Suprapubic skin (tissue), 4 donors: ENCODE measurements around the gene CHRM3. TPM values are rescaled to one million over a fixed set of nuclear protein-coding genes. Genes with fewer than 3 reads are reported as not detected.

Source experiments
- DNase-seq, 2 donors: peaks; one replicate each; pipeline ENCODE4 v3.0.0-alpha.2; 2019; ENCODE audit warnings: low spot score in 2 of 2
- H3K27ac ChIP-seq: fragments of 200-600 bp; sonication (generic); one replicate; pipeline ENCODE4 v1.5.1; 2019
- H3K27me3 ChIP-seq: fragments of 200-600 bp; sonication (generic); one replicate; pipeline ENCODE4 v1.5.1; 2019
- H3K36me3 ChIP-seq: fragments of 200-600 bp; sonication (generic); one replicate; pipeline ENCODE4 v1.5.1; 2019
- H3K4me1 ChIP-seq: fragments of 200-600 bp; sonication (generic); one replicate; pipeline ENCODE4 v1.5.1; 2019
- H3K4me3 ChIP-seq: fragments of 200-600 bp; sonication (generic); one replicate; pipeline ENCODE4 v1.5.1; 2019; ENCODE audit warnings: mild to moderate bottlenecking
- H3K9me3 ChIP-seq: fragments of 200-600 bp; sonication (generic); one replicate; pipeline ENCODE4 v1.5.1; 2019
- EP300 ChIP-seq: sonication (generic); formaldehyde crosslinking; IDR thresholded peaks from one replicate; pipeline ENCODE4 v1.6.1; 2017; ENCODE audit warnings: antibody characterized with exemption
- POLR2A ChIP-seq, 2 donors: fragments of 450-650 bp; IDR thresholded peaks; one replicate each; pipeline ENCODE4 v1.6.1; 2017; ENCODE audit warnings: antibody characterized with exemption in 2 of 2, mild to moderate bottlenecking in 2 of 2, moderate library complexity in 2 of 2
- POLR2AphosphoS5 ChIP-seq, 3 donors: sonication (generic); formaldehyde crosslinking; IDR thresholded peaks; one replicate each; pipeline ENCODE4 v1.6.1; 2017; ENCODE audit warnings: antibody characterized with exemption in 3 of 3
- WGBS: methylation state at CpG from one replicate; pipeline ENCODE4 v1.1.5; 2018; 5-methylcytosine and 5-hydroxymethylcytosine counted together
- total RNA-seq, 4 donors: library from RNA; depleted of rRNA; stranded (reverse); fragments of >200 nt; gene quantifications; one replicate each; pipeline ENCODE4 v1.1.0, GENCODE V29; 2016
- TF ChIP-seq, protein P1 (sequence below), 2 donors: fragments of 200-600 bp in 1 of 2; fragments of 450-650 bp in 1 of 2; sonication (generic) in 1 of 2; IDR thresholded peaks; one replicate each; pipeline ENCODE4 v1.5.1; 2016 to 2019; ENCODE audit warnings: antibody characterized with exemption in 2 of 2, mild to moderate bottlenecking in 1 of 2, moderate library complexity in 1 of 2

Gene CHRM3
- total RNA-seq, 4 donors from 2014 or later, result 3.7 to 15.8 (median 9.2) TPM

DNA sequence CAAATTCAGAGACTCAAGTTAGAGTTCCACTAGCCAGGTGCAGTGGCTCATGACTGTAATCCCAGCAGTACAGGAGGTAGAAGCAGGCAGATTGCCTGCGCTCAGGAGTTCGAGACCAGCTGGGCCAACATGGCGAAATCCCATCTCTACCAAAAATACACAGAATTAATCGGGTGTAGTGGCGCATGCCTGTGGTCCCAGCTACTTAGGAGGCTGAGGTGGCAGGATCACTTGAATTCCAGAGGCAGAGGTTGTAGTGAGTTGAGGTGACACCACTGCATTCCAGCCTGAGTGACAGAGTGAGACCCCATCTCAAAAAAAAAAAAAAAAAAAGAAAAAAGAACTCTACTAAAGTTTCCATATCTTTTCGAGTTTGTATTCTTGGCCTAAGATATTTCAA, 36.7 kb upstream of the CHRM3 start:
- WGBS, result 91% methylated on average over 6 of the region's 6 CpGs
- Histone ChIP-seq H3K27ac (no peak overlapping the region), H3K4me3 (no peak overlapping the region), H3K36me3 (no peaks in the 10 kb centered on the region), H3K9me3 (no peaks in the 10 kb centered on the region), H3K4me1 (no peaks in the 10 kb centered on the region), H3K27me3 (no peaks in the 10 kb centered on the region)
- TF ChIP-seq, protein P1, sequence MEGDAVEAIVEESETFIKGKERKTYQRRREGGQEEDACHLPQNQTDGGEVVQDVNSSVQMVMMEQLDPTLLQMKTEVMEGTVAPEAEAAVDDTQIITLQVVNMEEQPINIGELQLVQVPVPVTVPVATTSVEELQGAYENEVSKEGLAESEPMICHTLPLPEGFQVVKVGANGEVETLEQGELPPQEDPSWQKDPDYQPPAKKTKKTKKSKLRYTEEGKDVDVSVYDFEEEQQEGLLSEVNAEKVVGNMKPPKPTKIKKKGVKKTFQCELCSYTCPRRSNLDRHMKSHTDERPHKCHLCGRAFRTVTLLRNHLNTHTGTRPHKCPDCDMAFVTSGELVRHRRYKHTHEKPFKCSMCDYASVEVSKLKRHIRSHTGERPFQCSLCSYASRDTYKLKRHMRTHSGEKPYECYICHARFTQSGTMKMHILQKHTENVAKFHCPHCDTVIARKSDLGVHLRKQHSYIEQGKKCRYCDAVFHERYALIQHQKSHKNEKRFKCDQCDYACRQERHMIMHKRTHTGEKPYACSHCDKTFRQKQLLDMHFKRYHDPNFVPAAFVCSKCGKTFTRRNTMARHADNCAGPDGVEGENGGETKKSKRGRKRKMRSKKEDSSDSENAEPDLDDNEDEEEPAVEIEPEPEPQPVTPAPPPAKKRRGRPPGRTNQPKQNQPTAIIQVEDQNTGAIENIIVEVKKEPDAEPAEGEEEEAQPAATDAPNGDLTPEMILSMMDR (IDR thresholded peaks at IDR 0.05), result no peak
- TF ChIP-seq EP300 (no peak), POLR2AphosphoS5 (IDR thresholded peaks at IDR 0.05) (no peak), POLR2A (IDR thresholded peaks at IDR 0.05) (no peak)
- DNase-seq, result no peak

DNA sequence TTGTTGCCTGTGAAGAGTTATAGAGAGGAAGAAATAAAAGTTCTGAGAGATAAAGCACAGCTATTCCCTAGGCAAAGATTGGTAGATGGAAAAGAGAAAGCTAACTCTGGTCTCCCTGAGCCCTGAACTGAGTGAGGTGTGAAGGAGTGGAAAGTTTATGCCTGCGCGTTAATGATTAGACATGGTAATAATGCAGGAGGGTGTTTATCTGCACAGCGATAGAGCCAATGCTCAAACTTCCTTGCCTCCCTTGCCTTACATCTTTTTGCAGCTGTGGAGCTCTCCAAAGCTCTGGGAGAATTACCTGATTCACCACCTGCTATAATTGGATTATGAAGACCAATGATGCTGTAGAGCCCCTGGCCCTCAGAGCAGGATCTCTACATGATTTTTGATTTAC, 32.8 kb upstream of the CHRM3 start:
- no peaks in the 10 kb centered on the region for H3K4me1 ChIP-seq
- WGBS, result 91% methylated on average over 3 of the region's 3 CpGs

DNA sequence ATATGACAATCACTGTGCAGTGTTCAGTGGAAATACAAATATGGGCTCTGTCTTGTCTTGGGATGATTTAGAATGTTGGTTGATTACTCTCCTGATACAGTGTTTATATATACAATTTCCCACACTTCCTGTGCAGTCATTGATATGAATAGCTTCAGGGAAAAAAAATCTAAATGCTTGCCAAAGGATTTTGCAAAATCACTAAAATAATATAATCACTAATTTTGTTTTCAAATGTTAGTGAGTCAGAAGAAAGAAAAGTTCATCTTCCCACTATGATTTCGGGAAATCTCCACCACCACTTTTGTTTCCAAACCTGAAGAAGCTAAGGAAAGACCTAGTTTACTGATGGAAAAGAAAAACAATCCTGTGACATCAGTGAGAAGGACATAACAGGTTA, 32.1 kb upstream of the CHRM3 start:
- no peak for DNase-seq
- Histone ChIP-seq H3K4me3 (no peak overlapping the region), H3K27ac (no peak overlapping the region), H3K9me3 (no peaks in the 10 kb centered on the region), H3K27me3 (no peaks in the 10 kb centered on the region), H3K36me3 (no peaks in the 10 kb centered on the region), H3K4me1 (no peaks in the 10 kb centered on the region)
- TF ChIP-seq POLR2AphosphoS5 (IDR thresholded peaks at IDR 0.05), result no peak
- no peak for TF ChIP-seq EP300
- no peak for TF ChIP-seq POLR2A (IDR thresholded peaks at IDR 0.05)
- TF ChIP-seq, protein P1 (IDR thresholded peaks at IDR 0.05), result no peak
- 47% methylated on average over 1 of the region's 1 CpG for WGBS

More for the DNA sequence above, 32.8 kb upstream of the CHRM3 start:
- DNase-seq, result no peak
- Histone ChIP-seq H3K9me3 (no peaks in the 10 kb centered on the region), H3K27me3 (no peaks in the 10 kb centered on the region), H3K27ac (no peak overlapping the region), H3K4me3 (no peak overlapping the region), H3K36me3 (no peaks in the 10 kb centered on the region)
- TF ChIP-seq EP300, result no peak
- TF ChIP-seq POLR2A (IDR thresholded peaks at IDR 0.05), result no peak
- TF ChIP-seq POLR2AphosphoS5 (IDR thresholded peaks at IDR 0.05), result no peak
- TF ChIP-seq, protein P1 (IDR thresholded peaks at IDR 0.05), result no peak

GRCh38 chr1:239357867-239358266, 28.5 kb upstream of the CHRM3 start:
- Histone ChIP-seq H3K4me3 (no peak overlapping the region), H3K4me1 (no peaks in the 10 kb centered on the region), H3K27ac (no peak overlapping the region), H3K27me3 (no peaks in the 10 kb centered on the region), H3K36me3 (no peaks in the 10 kb centered on the region), H3K9me3 (no peaks in the 10 kb centered on the region)
- 63% methylated on average over 2 of the region's 2 CpGs for WGBS
- DNase-seq, result no peak
- TF ChIP-seq, protein P1 (IDR thresholded peaks at IDR 0.05), result no peak
- TF ChIP-seq POLR2AphosphoS5 (IDR thresholded peaks at IDR 0.05), result no peak
- TF ChIP-seq POLR2A (IDR thresholded peaks at IDR 0.05), result no peak
- TF ChIP-seq EP300, result no peak

DNA sequence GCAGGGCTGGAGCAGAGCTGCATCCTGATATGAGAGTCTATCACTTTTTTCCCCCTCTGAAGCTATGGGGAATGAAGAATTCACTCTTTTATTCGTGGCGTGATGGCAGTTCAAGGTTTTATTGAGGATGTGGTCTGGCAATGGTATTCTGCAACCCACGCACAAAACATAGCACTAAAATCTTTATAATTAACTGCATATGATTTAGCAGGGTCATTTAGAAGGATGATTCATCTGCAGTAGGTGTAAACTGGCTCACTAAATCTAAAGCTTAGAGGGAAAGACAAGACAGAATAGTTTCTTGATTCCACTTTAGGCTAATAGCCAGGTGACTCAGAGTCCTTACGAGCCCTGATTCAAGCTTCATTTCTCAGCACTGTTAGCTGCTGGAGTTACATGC, 25.0 kb upstream of the CHRM3 start:
- whole genome bisulfite sequencing, result 26% methylated on average over 4 of the region's 4 CpGs
- Histone ChIP-seq H3K4me3 (no peak overlapping the region), H3K27me3 (no peaks in the 10 kb centered on the region), H3K9me3 (no peaks in the 10 kb centered on the region), H3K4me1 (no peaks in the 10 kb centered on the region), H3K36me3 (no peaks in the 10 kb centered on the region), H3K27ac (no peak overlapping the region)
- TF ChIP-seq POLR2AphosphoS5 (IDR thresholded peaks at IDR 0.05), result no peak
- DNase-seq, result no peak

DNA sequence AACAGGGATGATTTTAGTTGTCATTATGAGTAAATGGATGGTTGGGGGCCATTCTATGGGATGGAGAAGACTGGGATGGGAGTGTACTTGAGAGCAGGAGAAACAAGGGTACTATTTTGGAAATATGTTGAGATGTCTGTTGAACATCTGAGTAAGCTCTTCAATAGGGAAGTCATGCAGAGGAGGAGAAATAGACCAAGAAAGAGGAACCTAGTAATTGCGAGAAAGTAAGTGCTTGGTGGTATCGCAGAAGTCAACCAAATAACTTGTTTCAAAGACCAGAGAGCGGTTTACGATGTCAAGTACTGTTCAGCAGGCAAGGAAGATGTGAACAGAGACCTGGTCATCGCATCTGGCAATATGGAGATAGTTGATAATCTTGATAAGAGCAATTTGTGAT, 22.4 kb upstream of the CHRM3 start:
- WGBS, result 89% methylated on average over 5 of the region's 5 CpGs
- no peaks in the 10 kb centered on the region for H3K9me3 ChIP-seq
- TF ChIP-seq POLR2A (IDR thresholded peaks at IDR 0.05) (no peak), EP300 (no peak), POLR2AphosphoS5 (IDR thresholded peaks at IDR 0.05) (no peak)
- TF ChIP-seq, protein P1 (IDR thresholded peaks at IDR 0.05), result no peak

More for the DNA sequence above, 22.4 kb upstream of the CHRM3 start:
- H3K36me3 ChIP-seq, result no peaks in the 10 kb centered on the region
- H3K4me1 ChIP-seq, result no peaks in the 10 kb centered on the region
- H3K27ac ChIP-seq, result no peak overlapping the region
- DNase-seq, result no peak
- no peak overlapping the region for H3K4me3 ChIP-seq
- no peaks in the 10 kb centered on the region for H3K27me3 ChIP-seq
